Stomach (tissue), 4 donors: Measurements from ENCODE around the gene SUPT4H1.

Experiments used
- CTCF ChIP-seq, 7 experiments: fragments of 450-650 bp in 4 of 7; fragments of 200-600 bp in 3 of 7; sonication (generic) in 3 of 7; IDR thresholded peaks; one replicate each; pipeline ENCODE4 v1.5.1; 2016 to 2019; ENCODE audit warnings: antibody characterized with exemption in 7 of 7, control low read depth in 2 of 7, mild to moderate bottlenecking in 1 of 7
- EP300 ChIP-seq: sonication (generic); formaldehyde crosslinking; IDR thresholded peaks from one replicate; pipeline ENCODE4 v1.6.1; 2017; ENCODE audit warnings: antibody characterized with exemption
- POLR2A ChIP-seq, 4 donors: fragments of 450-650 bp; IDR thresholded peaks; one replicate each; pipeline ENCODE4 v1.6.1; 2016; ENCODE audit warnings: antibody characterized with exemption in 4 of 4, control low read depth in 2 of 4, mild to moderate bottlenecking in 1 of 4, moderate library complexity in 1 of 4

DNA sequence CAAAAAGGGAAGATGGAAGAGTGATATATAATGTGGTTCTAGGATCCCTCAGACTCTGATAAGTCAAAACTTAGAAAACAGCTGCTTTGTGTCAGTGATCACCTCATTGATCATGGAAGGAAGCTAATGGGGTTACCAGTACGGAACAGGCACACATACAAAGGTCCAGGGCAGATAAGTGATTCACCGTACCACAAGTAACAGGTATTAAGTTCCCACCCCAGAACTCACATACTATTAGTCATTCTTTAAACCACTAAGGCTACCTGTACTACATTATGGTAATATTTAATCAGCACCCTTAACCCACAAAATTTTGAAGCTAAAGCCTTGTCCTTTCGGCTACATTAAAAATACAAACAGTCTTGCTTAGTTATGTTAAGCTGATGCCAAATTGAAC lies 48.0 kb upstream of the SUPT4H1 start:
- no peak for TF ChIP-seq CTCF (IDR thresholded peaks at IDR 0.05)
- no peak for TF ChIP-seq POLR2A (IDR thresholded peaks at IDR 0.05)
- TF ChIP-seq EP300 = no peak
